WTC11 (cell line): ENCODE data around the gene SCEL. TPM values are rescaled to one million over a fixed set of nuclear protein-coding genes. Genes with fewer than 3 reads are reported as not detected.

ENCODE experiments used
- ATAC-seq: fragments of 200-7000 bp; cut with Tn5 transposase; 2 replicates; pipeline ENCODE4 v1.10.0; 2021; ENCODE audit warnings: mild to moderate bottlenecking, moderate library complexity
- CTCF ChIA-PET: fragments of 300-600 bp; sonication (Branson Sonifier 250); formaldehyde crosslinking; loops from one replicate; lab custom pipeline; 2021; ENCODE audit warnings: antibody characterized with exemption; lab: Charles Lee
- POLR2A ChIA-PET: fragments of 350-600 bp; sonication (Branson Sonifier 250); formaldehyde crosslinking; loops from one replicate; lab custom pipeline; 2021; ENCODE audit warnings: antibody characterized with exemption; lab: Charles Lee
- DNase-seq: peaks from one replicate; pipeline ENCODE4 v3.0.0; 2021; ENCODE audit warnings: low spot score
- H3K27ac Mint-ChIP-seq: 2 replicates; pipeline ENCODE4 v1.8.0; 2021; ENCODE audit warnings: mixed read lengths
- H3K27me3 Mint-ChIP-seq: 2 replicates; pipeline ENCODE4 v1.8.0; 2021; ENCODE audit warnings: low read depth, mild to moderate bottlenecking, moderate library complexity, mixed read lengths
- H3K36me3 Mint-ChIP-seq: 2 replicates; pipeline ENCODE4 v1.8.0; 2021; ENCODE audit warnings: mixed read lengths
- H3K4me1 Mint-ChIP-seq: 2 replicates; pipeline ENCODE4 v1.8.0; 2022; ENCODE audit warnings: mixed read lengths
- H3K4me3 Mint-ChIP-seq: 2 replicates; pipeline ENCODE4 v1.8.0; 2021; ENCODE audit warnings: mild to moderate bottlenecking, moderate library complexity, mixed read lengths
- H3K9me3 Mint-ChIP-seq: 2 replicates; pipeline ENCODE4 v1.8.0; 2021; ENCODE audit warnings: mixed read lengths
- AFF4 ChIP-seq: sonication (generic); formaldehyde crosslinking; IDR thresholded peaks from 2 replicates; pipeline ENCODE4 v1.8.1; 2023; ENCODE audit warnings: mild to moderate bottlenecking, missing genetic modification reagents, borderline replicate concordance
- ATF6 ChIP-seq: sonication (generic); formaldehyde crosslinking; IDR thresholded peaks from 2 replicates; pipeline ENCODE4 v1.8.1; 2023; ENCODE audit warnings: mild to moderate bottlenecking, missing genetic modification reagents
- CBFB ChIP-seq: sonication (generic); formaldehyde crosslinking; IDR thresholded peaks from 2 replicates; pipeline ENCODE4 v1.8.1; 2022; ENCODE audit warnings: mild to moderate bottlenecking, low read depth, missing genetic modification reagents
- CREB1 ChIP-seq: sonication (generic); formaldehyde crosslinking; IDR thresholded peaks from 2 replicates; pipeline ENCODE4 v1.8.0; 2023; ENCODE audit warnings: mild to moderate bottlenecking, missing genetic modification reagents
- ETV6 ChIP-seq: sonication (generic); formaldehyde crosslinking; IDR thresholded peaks from 2 replicates; pipeline ENCODE4 v1.8.1; 2022; ENCODE audit warnings: mild to moderate bottlenecking, missing genetic modification reagents
- FOXJ3 ChIP-seq: sonication (generic); formaldehyde crosslinking; IDR thresholded peaks from 2 replicates; pipeline ENCODE4 v1.9.0; 2021; ENCODE audit warnings: missing genetic modification reagents, mild to moderate bottlenecking, borderline replicate concordance
- FOXP1 ChIP-seq: sonication (generic); formaldehyde crosslinking; IDR thresholded peaks from 2 replicates; pipeline ENCODE4 v1.8.0; 2022; ENCODE audit warnings: missing genetic modification reagents, mild to moderate bottlenecking, moderate library complexity, borderline replicate concordance
- HMGXB4 ChIP-seq: sonication (generic); formaldehyde crosslinking; IDR thresholded peaks from 2 replicates; pipeline ENCODE4 v1.8.1; 2023; ENCODE audit warnings: mild to moderate bottlenecking, moderate library complexity, missing genetic modification reagents
- IRF2 ChIP-seq: sonication (generic); formaldehyde crosslinking; IDR thresholded peaks from 2 replicates; pipeline ENCODE4 v1.8.0; 2022; ENCODE audit warnings: low read depth, missing genetic modification reagents, borderline replicate concordance
- MAX ChIP-seq: sonication (generic); formaldehyde crosslinking; IDR thresholded peaks from 2 replicates; pipeline ENCODE4 v1.8.0; 2022; ENCODE audit warnings: mild to moderate bottlenecking, missing genetic modification reagents
- NFATC4 ChIP-seq: fragments of 250-450 bp; sonication (Bioruptor Pico); IDR thresholded peaks from 2 replicates; pipeline ENCODE4 v1.9.0; 2021; ENCODE audit warnings: mild to moderate bottlenecking
- NR1H2 ChIP-seq: sonication (generic); formaldehyde crosslinking; IDR thresholded peaks from 2 replicates; pipeline ENCODE4 v1.9.0; 2021; ENCODE audit warnings: mild to moderate bottlenecking, moderate library complexity, missing genetic modification reagents
- NR3C1 ChIP-seq: sonication (generic); formaldehyde crosslinking; conservative IDR thresholded peaks from 2 replicates; pipeline ENCODE4 v1.8.1; 2023; ENCODE audit warnings: low read depth, mild to moderate bottlenecking, missing genetic modification reagents
- PREB ChIP-seq: sonication (generic); formaldehyde crosslinking; IDR thresholded peaks from 2 replicates; pipeline ENCODE4 v1.8.1; 2022; ENCODE audit warnings: mild to moderate bottlenecking, missing genetic modification reagents, moderate library complexity, borderline replicate concordance
- RORB ChIP-seq: fragments of 250-450 bp; sonication (Bioruptor Pico); IDR thresholded peaks from 2 replicates; pipeline ENCODE4 v1.9.0; 2021; ENCODE audit warnings: mild to moderate bottlenecking
- SOX15 ChIP-seq: fragments of 250-450 bp; sonication (Bioruptor Pico); IDR thresholded peaks from 2 replicates; pipeline ENCODE4 v1.9.0; 2021; ENCODE audit warnings: mild to moderate bottlenecking
- ZBTB21 ChIP-seq: sonication (generic); formaldehyde crosslinking; IDR thresholded peaks from 2 replicates; pipeline ENCODE4 v1.8.1; 2023; ENCODE audit warnings: mild to moderate bottlenecking, missing genetic modification reagents, borderline replicate concordance
- ZNF512 ChIP-seq: sonication (generic); formaldehyde crosslinking; IDR thresholded peaks from 2 replicates; pipeline ENCODE4 v1.8.1; 2022; ENCODE audit warnings: missing genetic modification reagents, borderline replicate concordance
- total RNA-seq: library from RNA; stranded (reverse); gene quantifications from 3 replicates; pipeline ENCODE4 v1.2.3, GENCODE V29; 2021
- TF ChIP-seq, protein P1 (sequence below): fragments of 200-600 bp; IDR thresholded peaks from 2 replicates; pipeline ENCODE4 v1.8.0; 2022; ENCODE audit warnings: antibody characterized with exemption
- TF ChIP-seq, protein P2 (sequence below): sonication (generic); formaldehyde crosslinking; IDR thresholded peaks from 2 replicates; pipeline ENCODE4 v1.8.0; 2023; ENCODE audit warnings: missing genetic modification reagents

The SCEL gene
- total RNA-seq, 1 experiment from 2014 or later: not detected

DNA sequence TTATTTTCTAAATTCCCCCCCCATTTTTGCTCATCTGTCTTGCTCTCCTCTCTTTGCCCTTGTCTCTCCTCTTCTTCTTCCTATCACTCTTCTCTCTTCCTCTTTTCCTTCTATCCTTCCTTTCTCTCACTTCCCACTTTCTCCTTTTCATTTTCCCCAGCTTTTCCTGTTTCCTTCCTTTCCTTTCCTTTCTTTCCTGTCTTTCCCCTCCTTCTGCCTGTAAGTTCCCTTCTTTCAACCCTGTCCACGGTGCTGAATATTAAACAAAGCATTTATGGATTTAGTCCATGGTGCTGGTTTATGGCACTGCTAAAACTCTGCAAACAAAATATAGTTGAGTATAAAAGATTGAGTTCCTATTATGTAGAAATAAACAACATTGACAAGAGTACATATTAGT lies 27.6 kb downstream of the SCEL start (continued):
- TF ChIP-seq AFF4 (CRISPR knock-in tag): no peak

DNA sequence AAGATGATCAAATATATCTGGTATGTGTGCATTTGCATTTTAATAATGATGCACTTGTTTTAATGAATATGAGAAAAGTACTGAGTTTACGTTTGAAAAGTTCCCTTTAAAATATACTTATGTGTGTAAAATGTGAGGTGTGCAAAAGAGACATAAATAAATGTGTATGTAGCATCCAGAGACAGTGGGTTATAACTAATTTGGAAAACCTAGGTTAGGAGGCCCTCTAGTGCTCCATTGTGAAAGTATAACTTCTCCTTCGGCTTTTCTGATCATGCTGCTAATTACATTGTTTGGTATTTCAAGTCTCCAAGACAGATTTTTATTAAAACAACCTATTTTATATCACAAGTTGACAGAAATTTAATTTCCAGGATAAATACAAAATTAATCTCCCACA lies 30.1 kb downstream of the SCEL start:
- Mint-ChIP-seq H3K27me3 (no peaks in the 10 kb centered on the region), H3K4me3 (no peak overlapping the region), H3K9me3 (no peaks in the 10 kb centered on the region), H3K27ac (no peak overlapping the region), H3K4me1 (no peaks in the 10 kb centered on the region), H3K36me3 (no peaks in the 10 kb centered on the region)
- TF ChIP-seq, protein P1, sequence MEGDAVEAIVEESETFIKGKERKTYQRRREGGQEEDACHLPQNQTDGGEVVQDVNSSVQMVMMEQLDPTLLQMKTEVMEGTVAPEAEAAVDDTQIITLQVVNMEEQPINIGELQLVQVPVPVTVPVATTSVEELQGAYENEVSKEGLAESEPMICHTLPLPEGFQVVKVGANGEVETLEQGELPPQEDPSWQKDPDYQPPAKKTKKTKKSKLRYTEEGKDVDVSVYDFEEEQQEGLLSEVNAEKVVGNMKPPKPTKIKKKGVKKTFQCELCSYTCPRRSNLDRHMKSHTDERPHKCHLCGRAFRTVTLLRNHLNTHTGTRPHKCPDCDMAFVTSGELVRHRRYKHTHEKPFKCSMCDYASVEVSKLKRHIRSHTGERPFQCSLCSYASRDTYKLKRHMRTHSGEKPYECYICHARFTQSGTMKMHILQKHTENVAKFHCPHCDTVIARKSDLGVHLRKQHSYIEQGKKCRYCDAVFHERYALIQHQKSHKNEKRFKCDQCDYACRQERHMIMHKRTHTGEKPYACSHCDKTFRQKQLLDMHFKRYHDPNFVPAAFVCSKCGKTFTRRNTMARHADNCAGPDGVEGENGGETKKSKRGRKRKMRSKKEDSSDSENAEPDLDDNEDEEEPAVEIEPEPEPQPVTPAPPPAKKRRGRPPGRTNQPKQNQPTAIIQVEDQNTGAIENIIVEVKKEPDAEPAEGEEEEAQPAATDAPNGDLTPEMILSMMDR: peak; percentile 32; the same call in 1 of the 2 replicates
- no peak for TF ChIP-seq NFATC4
- ATAC-seq (peak; percentile 59), DNase-seq (no peak)
- ChIA-PET CTCF (interaction anchor here (0.8 to 1.8 kb wide), 2 partner anchors 87 to 248 kb away, joined by 4 to 5 read pairs; no protein-coding TSS in a partner anchor), POLR2A (no interaction called here)

- peak; percentile 58 for ATAC-seq
- ChIA-PET CTCF (no interaction called here), POLR2A (no interaction called here)
- no peak overlapping the region for H3K27ac Mint-ChIP-seq
- no peaks in the 10 kb centered on the region for H3K4me1 Mint-ChIP-seq
- DNase-seq: no peak
- no peak overlapping the region for H3K4me3 Mint-ChIP-seq
- H3K9me3 Mint-ChIP-seq: no peaks in the 10 kb centered on the region
- no peaks in the 10 kb centered on the region for H3K36me3 Mint-ChIP-seq
- TF ChIP-seq, protein P2, sequence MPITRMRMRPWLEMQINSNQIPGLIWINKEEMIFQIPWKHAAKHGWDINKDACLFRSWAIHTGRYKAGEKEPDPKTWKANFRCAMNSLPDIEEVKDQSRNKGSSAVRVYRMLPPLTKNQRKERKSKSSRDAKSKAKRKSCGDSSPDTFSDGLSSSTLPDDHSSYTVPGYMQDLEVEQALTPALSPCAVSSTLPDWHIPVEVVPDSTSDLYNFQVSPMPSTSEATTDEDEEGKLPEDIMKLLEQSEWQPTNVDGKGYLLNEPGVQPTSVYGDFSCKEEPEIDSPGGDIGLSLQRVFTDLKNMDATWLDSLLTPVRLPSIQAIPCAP (CRISPR knock-in tag): no peak
- TF ChIP-seq ATF6 (no peak), CREB1 (CRISPR knock-in tag) (no peak), FOXJ3 (CRISPR knock-in tag) (no peak), NR3C1 (no peak), ETV6 (CRISPR knock-in tag) (no peak), SOX15 (CRISPR knock-in tag) (no peak), RORB (no peak), PREB (no peak), ZNF512 (no peak), HMGXB4 (CRISPR knock-in tag) (no peak), IRF2 (CRISPR knock-in tag) (no peak), FOXP1 (CRISPR knock-in tag) (no peak), ZBTB21 (CRISPR knock-in tag) (no peak), NR1H2 (CRISPR knock-in tag) (no peak), MAX (CRISPR knock-in tag) (no peak), CBFB (CRISPR knock-in tag) (no peak)
- no peaks in the 10 kb centered on the region for H3K27me3 Mint-ChIP-seq
These were observed 36.5 kb downstream of the SCEL start for GRCh38 chr13:77571956-77572355.
